Calu3 (cell line): ENCODE results near the gene PTRH2. TPM values are rescaled to one million over a fixed set of nuclear protein-coding genes. Genes with fewer than 3 reads are reported as not detected.

Experiments
- BruUV-seq: library from RNA; stranded (reverse); fragments of 400-500 nt; replicated peaks from 2 replicates; lab custom pipeline; 2021; lab: Mats Ljungman, UMichigan
- CTCF ChIA-PET: fragments of 300-600 bp; sonication (Branson Sonifier 250); formaldehyde crosslinking; loops from one replicate; lab custom pipeline; 2022; ENCODE audit warnings: antibody characterized with exemption; lab: Charles Lee
- DNase-seq: peaks from one replicate; pipeline ENCODE4 v3.0.0; 2022
- H3K27ac Mint-ChIP-seq: one replicate; pipeline ENCODE4 v1.8.0; 2022; ENCODE audit warnings: mixed read lengths; ENCODE audit not compliant: unreplicated experiment
- H3K27me3 Mint-ChIP-seq: one replicate; pipeline ENCODE4 v1.8.0; 2022; ENCODE audit warnings: mixed read lengths; ENCODE audit not compliant: unreplicated experiment
- H3K36me3 Mint-ChIP-seq: one replicate; pipeline ENCODE4 v1.8.0; 2022; ENCODE audit warnings: mild to moderate bottlenecking, moderate library complexity, mixed read lengths; ENCODE audit not compliant: insufficient read depth, unreplicated experiment
- H3K4me1 Mint-ChIP-seq: one replicate; pipeline ENCODE4 v1.8.0; 2022; ENCODE audit warnings: mild to moderate bottlenecking, low read depth, mixed read lengths; ENCODE audit not compliant: unreplicated experiment
- H3K4me3 Mint-ChIP-seq: one replicate; pipeline ENCODE4 v1.8.0; 2022; ENCODE audit warnings: mild to moderate bottlenecking, low read depth, moderate library complexity, mixed read lengths; ENCODE audit not compliant: unreplicated experiment
- H3K9me3 Mint-ChIP-seq: one replicate; pipeline ENCODE4 v1.8.0; 2022; ENCODE audit warnings: low read depth, mixed read lengths; ENCODE audit not compliant: unreplicated experiment
- CTCF ChIP-seq: fragments of 200-600 bp; IDR thresholded peaks from one replicate; pipeline ENCODE4 v1.8.0; 2022; ENCODE audit warnings: antibody characterized with exemption; ENCODE audit not compliant: unreplicated experiment
- intact Hi-C: fragments of 100-400 bp; cut with micrococcal nuclease; formaldehyde crosslinking; loops from one replicate; pipeline ENCODE4 v1.10.0; 2022; ENCODE audit not compliant: unreplicated experiment
- total RNA-seq: library from RNA; stranded (reverse); gene quantifications from 2 replicates; pipeline ENCODE4 v1.2.3, GENCODE V29; 2022

Gene PTRH2
- total RNA-seq, 1 experiment from 2014 or later = 29.8 TPM

- no peak for DNase-seq
- Mint-ChIP-seq H3K27me3 (no peaks in the 10 kb centered on the region), H3K9me3 (no peaks in the 10 kb centered on the region), H3K36me3 (no peaks in the 10 kb centered on the region), H3K4me3 (no peak overlapping the region), H3K27ac (no peak overlapping the region), H3K4me1 (no peaks in the 10 kb centered on the region)
- intact Hi-C loops = no loop called here
- CTCF ChIA-PET = no interaction called here
- BruUV-seq = no TSS peak
- no peak for TF ChIP-seq CTCF
Measured at GRCh38 chr17:59737324-59737723, 30.1 kb upstream of the PTRH2 start.

GRCh38 chr17:59734226-59734625, 27.0 kb upstream of the PTRH2 start:
- no peak for DNase-seq
- CTCF ChIA-PET = no interaction called here
- no TSS peak for BruUV-seq
- Mint-ChIP-seq H3K4me3 (no peak overlapping the region), H3K27ac (no peak overlapping the region), H3K9me3 (no peaks in the 10 kb centered on the region), H3K27me3 (no peaks in the 10 kb centered on the region), H3K4me1 (no peaks in the 10 kb centered on the region), H3K36me3 (no peaks in the 10 kb centered on the region)
- no peak for TF ChIP-seq CTCF
- intact Hi-C loops = no loop called here

GRCh38 chr17:59733697-59734096, 26.5 kb upstream of the PTRH2 start:
- Mint-ChIP-seq H3K27ac (no peak overlapping the region), H3K4me1 (peaks cover 1% of the 10 kb centered on the region), H3K4me3 (no peak overlapping the region), H3K27me3 (no peaks in the 10 kb centered on the region), H3K36me3 (no peaks in the 10 kb centered on the region), H3K9me3 (no peaks in the 10 kb centered on the region)
- intact Hi-C loops = no loop called here
- no peak for TF ChIP-seq CTCF
- BruUV-seq = no TSS peak
- CTCF ChIA-PET = no interaction called here
- no peak for DNase-seq

- Mint-ChIP-seq H3K27ac (no peak overlapping the region), H3K4me3 (no peak overlapping the region), H3K27me3 (no peaks in the 10 kb centered on the region), H3K36me3 (no peaks in the 10 kb centered on the region), H3K4me1 (peaks cover 6% of the 10 kb centered on the region), H3K9me3 (no peaks in the 10 kb centered on the region)
- BruUV-seq = no TSS peak
- no peak for TF ChIP-seq CTCF
- intact Hi-C loops = no loop called here
- no peak for DNase-seq
- CTCF ChIA-PET = no interaction called here
Measured at GRCh38 chr17:59730268-59730834, 23.1 kb upstream of the PTRH2 start.
